IMR-90 (cell line): ENCODE results near the gene SEMA3E. TPM values are rescaled to one million over a fixed set of nuclear protein-coding genes. Genes with fewer than 3 reads are reported as not detected.

ENCODE experiments used
- ATAC-seq: fragments of 200-7000 bp; cut with Tn5 transposase; 2 replicates; pipeline ENCODE4 v1.9.1; 2020; ENCODE audit warnings: low read depth, mild to moderate bottlenecking, moderate library complexity
- BruUV-seq: library from RNA; stranded (reverse); fragments of 400-500 nt; replicated peaks from 2 replicates; lab custom pipeline; 2021; lab: Mats Ljungman, UMichigan
- CTCF ChIA-PET: fragments of 300-600 bp; formaldehyde crosslinking; extraction: SDS; loops from one replicate; lab custom pipeline; 2021; ENCODE audit warnings: antibody characterized with exemption; lab: Yijun Ruan, JAX
- POLR2A ChIA-PET: fragments of 300-600 bp; sonication (Branson Sonifier 250); formaldehyde crosslinking; loops from one replicate; lab custom pipeline; 2022; ENCODE audit warnings: antibody characterized with exemption; ENCODE audit not compliant: unreplicated experiment; lab: Charles Lee
- DNase-seq: peaks from one replicate; pipeline ENCODE4 v3.0.0; 2013
- H2AFZ ChIP-seq: replicated peaks from 2 replicates; pipeline ENCODE3; 2013; ENCODE audit warnings: low read length, mild to moderate bottlenecking; ENCODE audit not compliant: poor library complexity
- H2AK5ac ChIP-seq: 2 replicates; pipeline ENCODE4 v1.6.1; 2013; ENCODE audit warnings: low read depth, low read length, inconsistent platforms
- H2AK9ac ChIP-seq: replicated peaks from 2 replicates; pipeline ENCODE3; 2013; ENCODE audit warnings: mild to moderate bottlenecking, low read depth, low read length, moderate library complexity; ENCODE audit not compliant: poor library complexity
- H2BK120ac ChIP-seq: 2 replicates; pipeline ENCODE4 v1.6.1; 2013; ENCODE audit warnings: low read depth, low read length, inconsistent platforms
- H2BK15ac ChIP-seq: 3 replicates; pipeline ENCODE4 v1.6.1; 2013; ENCODE audit warnings: low read depth, low read length, inconsistent platforms
- H2BK20ac ChIP-seq: 2 replicates; pipeline ENCODE4 v1.6.1; 2013; ENCODE audit warnings: low read depth, mild to moderate bottlenecking, inconsistent platforms, low read length, moderate library complexity
- H2BK5ac ChIP-seq: 2 replicates; pipeline ENCODE4 v1.6.1; 2013; ENCODE audit warnings: mild to moderate bottlenecking, low read depth, low read length, inconsistent platforms; ENCODE audit not compliant: poor library complexity, severe bottlenecking
- H3K14ac ChIP-seq: replicated peaks from 2 replicates; pipeline ENCODE4 v1.6.1; 2013; ENCODE audit warnings: low read depth, low read length, inconsistent platforms
- H3K18ac ChIP-seq: 2 replicates; pipeline ENCODE4 v1.6.1; 2013; ENCODE audit warnings: low read depth, low read length, control low read depth
- H3K23ac ChIP-seq: 2 replicates; pipeline ENCODE4 v1.6.1; 2013; ENCODE audit warnings: low read depth, low read length, inconsistent platforms
- H3K27ac ChIP-seq: 2 replicates; pipeline ENCODE4 v1.5.1; 2013; ENCODE audit warnings: mild to moderate bottlenecking, control low read depth, low read length; ENCODE audit not compliant: insufficient read depth
- H3K27me3 ChIP-seq: 2 replicates; pipeline ENCODE4 v1.6.1; 2013; ENCODE audit warnings: low read length; ENCODE audit not compliant: control insufficient read depth, insufficient read depth
- H3K36me3 ChIP-seq: 2 replicates; pipeline ENCODE4 v1.6.1; 2013; ENCODE audit warnings: low read length, mixed read lengths; ENCODE audit not compliant: control insufficient read depth, insufficient read depth
- H3K4ac ChIP-seq: 2 replicates; pipeline ENCODE4 v1.6.1; 2013; ENCODE audit warnings: low read depth, low read length, inconsistent platforms
- H3K4me1 ChIP-seq: 2 replicates; pipeline ENCODE4 v1.6.1; 2013; ENCODE audit warnings: low read length, mixed read lengths; ENCODE audit not compliant: control insufficient read depth, insufficient read depth
- H3K4me2 ChIP-seq: 2 replicates; pipeline ENCODE4 v1.6.1; 2013; ENCODE audit warnings: low read depth, mild to moderate bottlenecking, control low read depth, low read length, moderate library complexity
- H3K4me3 ChIP-seq: 2 replicates; pipeline ENCODE4 v1.5.1; 2013; ENCODE audit warnings: low read depth, mild to moderate bottlenecking, control low read depth, low read length, moderate library complexity; ENCODE audit not compliant: insufficient read depth
- H3K56ac ChIP-seq: 2 replicates; pipeline ENCODE4 v1.6.1; 2013; ENCODE audit warnings: low read length, inconsistent platforms; ENCODE audit not compliant: insufficient read depth; ENCODE audit errors: extremely low read depth
- H3K79me1 ChIP-seq, 2 experiments: 2 replicates each; pipeline ENCODE4 v1.6.1; 2013; ENCODE audit warnings: low read length in 2 of 2, inconsistent platforms in 1 of 2, low read depth in 1 of 2
- H3K9ac ChIP-seq: 2 replicates; pipeline ENCODE4 v1.6.1; 2013; ENCODE audit warnings: low read depth, low read length, control low read depth
- H3K9me1 ChIP-seq: 2 replicates; pipeline ENCODE4 v1.6.1; 2013; ENCODE audit warnings: low read length, inconsistent platforms; ENCODE audit not compliant: insufficient read depth
- H3K9me3 ChIP-seq: 2 replicates; pipeline ENCODE4 v1.6.1; 2013; ENCODE audit warnings: low read length; ENCODE audit not compliant: control insufficient read depth, insufficient read depth
- H4K20me1 ChIP-seq: 2 replicates; pipeline ENCODE4 v1.6.1; 2013; ENCODE audit warnings: low read length, inconsistent platforms; ENCODE audit not compliant: insufficient read depth
- H4K5ac ChIP-seq: 2 replicates; pipeline ENCODE4 v1.6.1; 2013; ENCODE audit warnings: mild to moderate bottlenecking, low read depth, low read length, control low read depth
- H4K8ac ChIP-seq, 2 experiments: 2 replicates each; pipeline ENCODE4 v1.6.1; 2013; ENCODE audit warnings: low read depth in 2 of 2, low read length in 2 of 2, control low read depth in 1 of 2, inconsistent platforms in 1 of 2
- H4K91ac ChIP-seq: 2 replicates; pipeline ENCODE4 v1.6.1; 2013; ENCODE audit warnings: low read depth, low read length, inconsistent platforms; ENCODE audit not compliant: insufficient read depth
- CTCF ChIP-seq: conservative IDR thresholded peaks from 2 replicates; pipeline ENCODE4 v1.5.1; 2012; ENCODE audit warnings: mild to moderate bottlenecking, low read depth, low read length, improper control_type of control experiment
- NFE2L2 ChIP-seq: fragments of 150-350 bp; IDR thresholded peaks from 2 replicates; pipeline ENCODE4 v1.6.1; 2016; ENCODE audit warnings: low read depth, mild to moderate bottlenecking, low read length
- SMC3 ChIP-seq: fragments of 150-350 bp; IDR thresholded peaks from 2 replicates; pipeline ENCODE4 v1.6.1; 2016; ENCODE audit warnings: low read depth, mild to moderate bottlenecking, antibody characterized with exemption, low read length, moderate library complexity
- WGBS, 2 experiments: methylation state at CpG; one replicate each; pipeline versions ENCODE4 v1.1.5 to v1.1.7; 2013; ENCODE audit warnings: missing lambda C conversion rate in 2 of 2; ENCODE audit not compliant: insufficient read length in 1 of 2; ENCODE audit errors: extremely low coverage in 2 of 2; 5-methylcytosine and 5-hydroxymethylcytosine counted together
- dilution Hi-C: fragments of 300-500 bp; cut with HindIII; formaldehyde crosslinking; loops from one replicate; pipeline ENCODE4 v1.14.3; 2018; ENCODE audit warnings: low sequenced_read_pairs; ENCODE audit not compliant: unreplicated experiment
- in situ Hi-C: fragments of 300-500 bp; cut with MboI; formaldehyde crosslinking; loops from 3 replicates; pipeline ENCODE4 v1.14.3; 2019; ENCODE audit warnings: low sequenced_read_pairs, inconsistent platforms, mixed read lengths
- intact Hi-C: fragments of 100-400 bp; cut with micrococcal nuclease; formaldehyde crosslinking; loops from 2 replicates; pipeline ENCODE4 v1.10.0; 2022
- polyA plus RNA-seq, 3 experiments: library from polyadenylated mRNA; depleted of rRNA; stranded (reverse); fragments of >200 nt; gene quantifications; 2 replicates each; pipeline ENCODE4 v1.2.3, GENCODE V29; 2012; ENCODE audit warnings: low replicate concordance in 1 of 3
- total RNA-seq: library from RNA; depleted of rRNA; stranded (reverse); fragments of >200 nt; gene quantifications from 2 replicates; pipeline ENCODE4 v1.2.3, GENCODE V29; 2012

SEMA3E gene
- total and polyA plus RNA-seq, 2 of the 4 experiments (the other 2 are of a cell fraction): 0.31 to 0.72 TPM

DNA sequence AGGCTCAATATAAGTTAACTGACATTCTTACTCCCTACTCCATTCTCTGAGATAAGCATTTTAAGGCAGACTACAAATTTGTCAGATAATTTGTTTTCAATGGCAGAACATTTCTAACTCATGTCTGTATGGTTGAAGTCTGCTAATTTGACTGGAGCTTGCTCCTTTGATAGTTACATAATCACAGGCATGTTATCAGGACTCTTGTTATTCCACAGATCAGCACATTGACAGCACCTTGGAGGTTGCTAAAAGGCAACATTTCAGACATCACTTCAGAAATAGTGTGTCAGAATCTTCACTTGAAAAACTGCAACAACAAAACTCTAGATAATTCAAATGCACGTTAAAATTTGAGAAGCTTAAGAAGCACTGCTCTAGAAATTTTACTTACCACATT lies 327.9 kb downstream of the SEMA3E start:
- no peaks in the 10 kb centered on the region for H3K36me3 ChIP-seq
- H2AK9ac ChIP-seq: no peak overlapping the region
- no peaks in the 10 kb centered on the region for H3K9me1 ChIP-seq
- H3K4ac ChIP-seq: no peak overlapping the region
- no peak overlapping the region for H3K14ac ChIP-seq
- no peak overlapping the region for H4K8ac ChIP-seq
- dilution Hi-C loops: no loop called here
- no peak overlapping the region for H3K4me2 ChIP-seq
- no peak overlapping the region for H3K56ac ChIP-seq
- no peak overlapping the region for H2BK120ac ChIP-seq
- TF ChIP-seq NFE2L2 (no peak), CTCF (no peak), SMC3 (no peak)
- H3K79me1 ChIP-seq: no peaks in the 10 kb centered on the region
- CTCF ChIA-PET: no interaction called here
- H2BK5ac ChIP-seq: no peak overlapping the region
- no CpG with 5 or more reads among the region's 1 CpG for WGBS, 2 experiments
- H3K27me3 ChIP-seq: no peaks in the 10 kb centered on the region
- H2BK20ac ChIP-seq: no peak overlapping the region
- ATAC-seq: no peak
- H2AFZ ChIP-seq: no peak overlapping the region
- H3K4me1 ChIP-seq: no peaks in the 10 kb centered on the region
- no peak overlapping the region for H4K5ac ChIP-seq
- H3K4me3 ChIP-seq: no peak overlapping the region
- no peak overlapping the region for H3K23ac ChIP-seq
- H2AK5ac ChIP-seq: no peak overlapping the region
- no TSS peak for BruUV-seq
- H4K20me1 ChIP-seq: no peaks in the 10 kb centered on the region
- intact Hi-C loops: no loop called here
- H3K27ac ChIP-seq: no peak overlapping the region
- no peak overlapping the region for H2BK15ac ChIP-seq
- H3K9ac ChIP-seq: no peak overlapping the region
- H3K9me3 ChIP-seq: no peaks in the 10 kb centered on the region
- no peak overlapping the region for H4K91ac ChIP-seq
- DNase-seq: no peak
- POLR2A ChIA-PET: no interaction called here
- H3K18ac ChIP-seq: no peak overlapping the region
- in situ Hi-C loops: no loop called here
